Amniotic epithelial cell (primary cell): Measurements from ENCODE around the gene SYTL2.
A peak's percentile ranks its signal among the peaks of the same experiment; 100 is the strongest.

Source experiments
- DNase-seq: peaks from one replicate; pipeline ENCODE4 v3.0.0-alpha.2; 2010; ENCODE audit warnings: low read depth

SYTL2 gene

DNA sequence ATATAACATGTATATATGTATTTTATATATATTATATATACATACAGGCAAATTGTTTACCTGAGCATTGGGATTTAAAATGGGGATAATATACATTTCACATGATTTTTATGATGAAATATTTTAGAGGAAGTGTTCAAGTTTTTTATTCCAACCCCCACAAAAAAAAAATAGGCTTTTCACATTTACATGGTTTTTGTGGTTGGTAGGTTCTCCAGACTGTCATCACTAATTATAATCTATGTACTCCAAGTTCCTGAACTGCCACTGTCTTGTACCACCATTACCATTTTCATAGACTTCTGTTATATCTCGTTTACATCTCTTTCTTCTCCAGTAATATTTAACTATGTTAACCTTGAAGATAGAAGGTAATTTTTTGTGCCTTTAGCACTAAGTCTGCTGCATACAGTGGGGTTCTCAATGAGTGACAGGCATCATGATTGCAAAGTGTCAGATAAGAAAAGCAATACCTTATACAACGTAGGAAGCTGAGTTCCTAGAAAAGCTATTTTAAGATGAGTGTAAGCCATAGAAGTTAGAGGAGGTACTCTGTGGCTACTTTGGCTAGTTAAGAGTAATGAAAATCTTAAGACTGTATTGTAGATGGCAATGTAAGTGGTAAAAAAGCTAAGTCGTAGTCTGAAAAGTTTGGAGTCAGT, 158.0 kb downstream of the SYTL2 start:
- no peak for DNase-seq

GRCh38 chr11:85651118-85651517, 159.8 kb downstream of the SYTL2 start:
- no peak for DNase-seq

GRCh38 chr11:85647604-85648299, 163.2 kb downstream of the SYTL2 start, which contains the start of gene TMEM126A:
TMEM126A (plus strand) TSS chr11:85647967; CDS start chr11:85650256, 2,289 bp downstream.
- peak; percentile 73 for DNase-seq

- DNase-seq, result no peak
These were observed 163.9 kb downstream of the SYTL2 start for GRCh38 chr11:85647078-85647477.
